PFSK-1 (cell line): ENCODE results near the gene KRTDAP.

ENCODE experiments used
- POLR2AphosphoS5 ChIP-seq: IDR thresholded peaks from 2 replicates; pipeline ENCODE4 v1.6.1; 2012; ENCODE audit warnings: low read depth, mild to moderate bottlenecking, control low read depth, low read length, moderate library complexity
- TAF1 ChIP-seq: IDR thresholded peaks from 2 replicates; pipeline ENCODE4 v1.6.1; 2012; ENCODE audit warnings: low read length, control low read depth, borderline replicate concordance; ENCODE audit not compliant: insufficient read depth
- TF ChIP-seq, protein P1 (sequence below), 2 experiments: IDR thresholded peaks; 2 replicates each; pipeline versions ENCODE4 v1.6.1 to v1.8.0; 2011 to 2012; ENCODE audit warnings: low read depth in 2 of 2, low read length in 2 of 2, control low read depth in 1 of 2, inconsistent platforms in 1 of 2, mild to moderate bottlenecking in 1 of 2, moderate library complexity in 1 of 2; ENCODE audit not compliant: insufficient read depth in 1 of 2

DNA sequence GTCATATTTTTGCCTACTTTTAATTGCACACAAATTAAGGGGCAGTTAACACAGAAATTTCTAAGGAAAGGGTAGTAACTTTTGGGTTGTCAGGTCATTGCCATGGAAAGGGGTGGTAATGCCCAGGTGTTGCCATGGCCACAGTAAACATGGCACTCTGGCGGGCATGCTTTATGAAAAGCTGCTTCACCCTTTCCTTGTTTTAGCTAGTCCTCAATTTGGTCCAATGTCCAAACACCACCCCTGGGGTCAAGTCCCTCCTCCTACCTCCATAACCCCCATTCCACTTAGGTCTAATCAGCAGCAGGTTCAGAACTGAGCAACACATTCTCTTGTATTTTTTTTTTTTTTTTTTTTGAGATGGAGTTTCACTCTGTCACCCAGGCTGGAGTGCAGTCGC is 35.6 kb downstream of the KRTDAP start:
- TF ChIP-seq, protein P1, sequence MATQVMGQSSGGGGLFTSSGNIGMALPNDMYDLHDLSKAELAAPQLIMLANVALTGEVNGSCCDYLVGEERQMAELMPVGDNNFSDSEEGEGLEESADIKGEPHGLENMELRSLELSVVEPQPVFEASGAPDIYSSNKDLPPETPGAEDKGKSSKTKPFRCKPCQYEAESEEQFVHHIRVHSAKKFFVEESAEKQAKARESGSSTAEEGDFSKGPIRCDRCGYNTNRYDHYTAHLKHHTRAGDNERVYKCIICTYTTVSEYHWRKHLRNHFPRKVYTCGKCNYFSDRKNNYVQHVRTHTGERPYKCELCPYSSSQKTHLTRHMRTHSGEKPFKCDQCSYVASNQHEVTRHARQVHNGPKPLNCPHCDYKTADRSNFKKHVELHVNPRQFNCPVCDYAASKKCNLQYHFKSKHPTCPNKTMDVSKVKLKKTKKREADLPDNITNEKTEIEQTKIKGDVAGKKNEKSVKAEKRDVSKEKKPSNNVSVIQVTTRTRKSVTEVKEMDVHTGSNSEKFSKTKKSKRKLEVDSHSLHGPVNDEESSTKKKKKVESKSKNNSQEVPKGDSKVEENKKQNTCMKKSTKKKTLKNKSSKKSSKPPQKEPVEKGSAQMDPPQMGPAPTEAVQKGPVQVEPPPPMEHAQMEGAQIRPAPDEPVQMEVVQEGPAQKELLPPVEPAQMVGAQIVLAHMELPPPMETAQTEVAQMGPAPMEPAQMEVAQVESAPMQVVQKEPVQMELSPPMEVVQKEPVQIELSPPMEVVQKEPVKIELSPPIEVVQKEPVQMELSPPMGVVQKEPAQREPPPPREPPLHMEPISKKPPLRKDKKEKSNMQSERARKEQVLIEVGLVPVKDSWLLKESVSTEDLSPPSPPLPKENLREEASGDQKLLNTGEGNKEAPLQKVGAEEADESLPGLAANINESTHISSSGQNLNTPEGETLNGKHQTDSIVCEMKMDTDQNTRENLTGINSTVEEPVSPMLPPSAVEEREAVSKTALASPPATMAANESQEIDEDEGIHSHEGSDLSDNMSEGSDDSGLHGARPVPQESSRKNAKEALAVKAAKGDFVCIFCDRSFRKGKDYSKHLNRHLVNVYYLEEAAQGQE (IDR thresholded peaks at IDR 0.05; ENCODE audit: insufficient read depth in 1 of 2, low read depth in 2 of 2, low read length in 2 of 2) = no peak
- TF ChIP-seq POLR2AphosphoS5 = no peak
- TF ChIP-seq TAF1 = no peak
